ENCODE results near the gene WFS1.

WFS1 gene

DNA sequence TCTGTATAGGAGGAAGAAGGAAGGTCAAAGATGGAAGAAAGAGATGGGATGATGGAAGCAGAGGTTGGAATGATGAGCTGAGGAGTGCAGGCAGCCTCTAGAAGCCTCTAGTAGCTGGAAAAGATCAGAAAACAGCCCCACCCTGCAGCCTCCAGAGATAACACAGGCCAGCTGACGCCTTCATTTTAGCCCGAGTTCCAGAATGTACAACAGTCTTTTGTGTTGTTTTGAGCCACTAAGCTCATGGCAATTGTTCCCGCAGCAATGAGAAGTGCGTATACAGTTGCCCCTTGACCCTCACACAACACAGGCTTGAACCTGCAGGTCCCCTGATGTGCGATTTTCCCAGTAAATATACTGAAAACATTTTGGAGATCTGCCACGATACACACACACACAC, 72.0 kb downstream of the WFS1 start:
- no peak for FAIRE-seq

DNA sequence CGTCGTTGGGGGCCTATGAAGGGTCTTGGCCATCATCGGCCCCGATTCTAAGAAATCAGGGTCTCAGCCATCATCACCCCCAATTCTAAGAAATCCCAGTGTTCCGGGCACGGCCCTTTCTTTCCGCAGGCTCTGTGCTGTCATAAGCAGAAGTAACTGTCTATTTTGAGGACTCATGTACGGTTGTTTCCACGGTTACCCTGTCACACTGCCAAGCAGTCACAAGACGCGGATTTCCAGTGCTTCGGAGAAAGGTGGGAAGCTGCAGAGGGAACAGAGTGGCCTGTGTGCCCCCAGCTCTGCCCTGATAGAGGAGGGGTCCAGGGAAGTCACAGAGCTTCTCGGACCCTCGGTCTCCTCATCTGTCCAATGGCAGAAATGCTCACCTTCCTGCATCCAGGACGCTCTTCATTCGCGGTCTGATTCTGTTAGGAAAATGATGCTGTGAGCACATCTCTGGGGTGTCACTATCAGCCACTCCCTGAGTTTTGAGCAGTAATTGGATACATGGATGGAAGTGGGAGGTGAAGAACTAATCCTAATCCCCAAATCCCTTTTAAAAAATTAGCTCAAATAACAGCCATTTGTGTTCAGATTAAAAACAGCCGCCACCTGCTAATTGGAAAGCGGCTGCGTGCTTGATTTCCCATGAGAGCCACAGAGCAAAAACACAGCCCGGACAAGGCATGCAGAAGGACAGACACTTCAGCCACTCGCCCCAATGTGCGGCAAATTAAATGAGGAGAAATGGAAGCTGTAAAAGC, 73.1 kb downstream of the WFS1 start:
- FAIRE-seq: no peak

DNA sequence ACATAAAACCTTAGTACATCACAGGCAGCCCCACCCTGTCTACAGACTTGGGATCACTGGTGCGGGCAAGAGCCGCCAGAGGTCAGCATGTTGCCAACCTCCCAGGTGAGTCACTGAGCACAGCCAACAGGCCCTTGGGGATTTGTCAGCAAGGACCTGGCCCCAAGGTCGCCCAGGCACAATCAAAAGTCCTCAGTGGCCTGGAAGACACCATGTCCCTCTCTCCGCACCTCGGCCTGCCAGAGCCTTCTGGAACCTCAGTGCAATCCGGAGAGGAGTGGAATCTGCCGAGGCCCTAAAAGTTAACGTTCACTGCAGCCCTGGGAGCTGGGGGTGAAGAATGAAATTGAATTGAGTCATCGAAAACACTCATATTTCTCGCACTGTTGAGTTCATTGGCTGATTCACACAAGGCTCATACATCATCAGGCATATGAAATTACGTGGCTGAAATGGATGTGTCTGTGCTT, 74.3 kb downstream of the WFS1 start:
- FAIRE-seq: no peak

DNA sequence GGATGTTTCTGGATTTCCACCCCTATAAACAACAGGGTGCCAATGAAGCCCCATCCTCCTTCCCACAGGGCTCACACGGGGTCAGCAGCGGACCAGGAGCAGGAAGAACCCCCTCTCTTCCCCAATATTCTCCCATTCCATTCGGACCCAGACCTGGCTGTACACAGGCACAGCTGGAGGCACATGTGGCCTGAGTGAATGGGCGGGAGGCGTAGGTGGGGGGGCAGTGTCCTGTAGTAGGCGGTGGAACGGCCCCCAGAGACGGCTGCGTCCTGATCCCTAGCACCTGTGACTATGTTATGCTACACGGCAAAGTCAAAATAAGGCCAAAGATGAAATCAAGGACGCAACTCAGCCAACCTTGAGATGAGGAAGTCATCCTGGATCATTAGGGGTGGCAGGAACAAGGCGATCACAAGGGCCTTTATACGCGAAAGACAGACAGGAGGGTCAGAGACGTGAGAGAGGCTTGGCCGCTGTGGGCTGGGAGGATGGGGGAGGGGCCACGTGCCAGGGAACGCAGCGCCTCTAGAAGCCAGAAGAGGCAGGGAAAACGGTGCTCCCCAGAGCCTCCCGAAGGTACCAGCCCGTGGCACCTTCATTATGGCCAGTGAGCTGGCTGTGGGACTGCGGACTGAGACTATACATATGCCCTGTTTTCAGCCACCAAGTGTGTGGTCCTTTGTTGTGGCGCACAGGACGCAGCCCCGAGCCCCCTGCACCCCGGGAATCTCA, 75.6 kb downstream of the WFS1 start:
- FAIRE-seq: no peak

DNA sequence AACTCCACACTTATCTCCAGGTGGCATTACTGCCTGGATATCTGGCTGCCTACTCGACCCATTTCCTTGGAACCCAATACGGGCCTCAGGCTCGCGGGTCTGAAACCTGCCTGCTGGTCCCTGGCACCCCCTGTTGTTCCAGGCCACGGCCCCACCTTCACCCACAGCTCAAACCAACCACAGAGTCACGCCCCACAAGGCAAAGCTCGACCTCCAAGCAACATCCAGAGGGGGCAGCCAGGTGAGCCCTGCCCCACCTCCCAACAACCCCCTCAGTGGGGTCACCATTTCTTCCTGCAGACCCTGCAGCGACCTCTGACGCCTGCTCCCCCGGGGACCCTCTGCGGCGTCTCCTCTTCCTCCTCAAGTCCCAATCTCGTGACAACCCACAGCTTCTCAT, 76.2 kb downstream of the WFS1 start:
- FAIRE-seq: no peak

DNA sequence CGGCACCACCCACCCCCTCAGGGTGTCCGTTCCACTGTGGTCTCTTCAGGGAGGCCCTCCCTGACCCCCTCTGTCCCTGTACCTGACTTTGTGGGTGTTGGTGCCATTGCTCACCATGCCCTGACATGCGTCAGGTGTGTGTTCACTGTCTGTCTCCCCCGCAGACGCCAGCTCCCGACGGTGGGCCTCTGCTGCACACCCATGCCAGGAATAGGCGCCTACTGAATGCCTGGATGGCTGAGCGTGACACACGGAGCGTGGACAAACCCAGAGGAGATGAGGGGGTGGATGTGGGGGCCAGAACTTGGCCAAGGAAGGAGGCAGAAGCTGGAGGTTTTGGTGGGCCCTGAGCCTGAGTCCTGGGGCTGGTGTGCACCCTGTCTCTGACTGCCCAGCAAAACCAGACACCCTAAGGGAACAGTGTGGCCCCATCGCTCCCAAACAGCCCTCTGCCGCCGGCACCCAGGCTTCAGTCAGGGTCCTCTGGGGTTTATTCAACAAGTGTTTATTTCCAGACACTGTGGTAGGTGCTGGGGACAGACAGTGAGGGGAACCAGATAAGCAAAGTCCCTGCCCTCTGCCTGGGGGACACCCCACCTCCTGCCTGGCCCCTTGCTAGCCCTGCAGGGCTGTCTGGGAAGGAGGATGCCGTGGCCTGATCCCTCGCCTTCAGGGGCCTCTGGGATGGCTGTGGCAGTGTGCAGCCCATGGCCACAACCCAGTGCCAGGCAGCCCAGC, 76.9 kb downstream of the WFS1 start:
- FAIRE-seq: no peak

DNA sequence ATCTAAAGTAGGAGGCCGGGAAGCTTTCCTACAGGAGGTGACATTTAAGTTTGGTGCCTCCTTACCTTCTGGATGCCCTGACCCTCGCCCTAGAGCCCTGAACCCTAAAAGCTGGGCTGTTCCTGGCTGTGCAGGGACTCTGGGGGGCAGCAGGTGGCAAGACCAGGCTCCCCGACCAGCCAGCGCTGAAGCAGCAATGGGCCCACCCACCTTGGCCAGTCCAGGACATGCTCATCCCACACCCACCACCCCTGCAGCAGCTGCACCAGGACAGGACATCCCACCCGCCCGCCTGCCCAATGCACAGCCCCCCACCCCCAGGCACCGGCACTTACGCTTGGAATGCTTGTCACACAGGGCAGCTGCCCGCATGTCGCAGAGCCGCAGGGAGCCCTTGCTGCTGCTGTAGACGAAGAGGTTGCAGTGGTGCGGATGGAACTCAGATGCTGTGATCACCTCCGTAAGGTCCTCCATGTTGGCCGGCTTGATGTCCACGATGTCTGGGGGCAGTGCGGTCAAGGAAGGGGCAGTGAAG, 77.9 kb downstream of the WFS1 start:
- FAIRE-seq: no peak

DNA sequence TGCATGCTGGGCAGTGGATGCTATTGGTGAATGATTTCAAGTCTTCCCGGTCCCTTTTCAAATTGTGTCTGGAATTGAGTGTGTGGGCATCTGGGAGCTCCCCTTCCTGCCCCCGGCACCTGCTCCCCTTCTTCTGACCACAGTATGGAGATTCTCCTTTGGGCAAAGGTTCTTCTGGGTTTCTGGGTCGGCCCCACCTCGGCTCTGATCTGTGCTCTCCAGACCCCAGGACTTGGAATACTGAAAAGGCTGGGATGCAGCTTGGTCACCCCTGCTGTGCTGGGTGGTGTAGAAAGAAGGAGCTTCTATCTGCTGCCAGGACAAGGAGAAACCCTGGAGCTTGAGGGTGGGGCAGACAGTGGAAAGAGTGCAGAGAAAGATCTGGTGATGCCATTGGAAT, 78.8 kb downstream of the WFS1 start:
- no peak for FAIRE-seq

DNA sequence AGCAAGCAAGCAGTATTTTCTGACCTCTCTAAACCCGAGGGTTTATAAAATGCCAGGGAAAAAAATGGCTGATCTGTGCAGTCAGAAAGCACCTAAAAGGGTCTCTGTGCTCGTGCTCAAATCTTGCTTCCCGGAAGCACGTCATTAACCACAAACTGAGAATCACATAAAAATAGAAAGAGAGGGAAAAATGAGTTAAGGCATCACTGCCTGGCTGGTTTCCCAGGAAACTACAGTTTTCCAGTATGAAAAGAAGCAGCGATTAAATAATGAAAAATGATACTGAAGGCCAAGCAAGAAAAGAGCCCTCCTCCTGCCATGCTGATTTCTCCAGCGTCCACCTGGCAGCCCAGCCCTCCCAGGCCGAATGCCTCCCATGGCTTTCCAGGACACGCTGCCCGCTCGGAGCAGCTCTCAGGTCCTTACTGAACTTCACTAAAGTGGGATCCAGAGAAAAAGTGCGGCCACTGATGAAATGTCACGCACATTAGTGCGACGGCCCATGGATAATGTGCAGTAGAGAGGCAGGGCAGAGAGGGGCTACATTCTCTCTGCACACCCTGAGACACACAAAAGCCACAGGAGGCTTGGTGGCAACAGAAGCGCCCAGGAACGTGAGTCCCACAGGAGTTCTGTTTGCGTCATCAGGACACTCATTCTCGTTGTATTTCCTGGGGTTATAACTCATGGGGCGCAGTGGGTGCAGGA, 80.4 kb downstream of the WFS1 start:
- no peak for FAIRE-seq

DNA sequence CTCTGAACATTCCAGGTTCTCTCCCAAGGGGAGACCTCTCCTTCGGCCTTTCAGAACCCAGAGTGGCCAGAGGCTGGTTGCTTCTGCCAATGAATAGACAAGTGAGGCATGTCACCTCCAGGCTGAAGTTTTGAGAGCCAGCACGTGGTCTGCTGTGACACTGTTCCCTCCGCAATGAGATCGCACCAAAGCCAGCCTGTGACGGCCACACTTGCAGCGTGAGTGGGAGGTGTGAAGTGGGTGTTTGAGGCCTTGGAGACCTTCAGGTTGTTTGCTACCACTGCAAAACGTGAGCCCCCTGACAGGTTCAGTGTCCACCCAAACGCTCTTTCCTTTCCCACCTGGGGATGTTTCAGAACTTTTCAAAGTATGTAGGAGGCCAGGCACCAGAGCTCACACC, 81.0 kb downstream of the WFS1 start:
- FAIRE-seq: no peak

DNA sequence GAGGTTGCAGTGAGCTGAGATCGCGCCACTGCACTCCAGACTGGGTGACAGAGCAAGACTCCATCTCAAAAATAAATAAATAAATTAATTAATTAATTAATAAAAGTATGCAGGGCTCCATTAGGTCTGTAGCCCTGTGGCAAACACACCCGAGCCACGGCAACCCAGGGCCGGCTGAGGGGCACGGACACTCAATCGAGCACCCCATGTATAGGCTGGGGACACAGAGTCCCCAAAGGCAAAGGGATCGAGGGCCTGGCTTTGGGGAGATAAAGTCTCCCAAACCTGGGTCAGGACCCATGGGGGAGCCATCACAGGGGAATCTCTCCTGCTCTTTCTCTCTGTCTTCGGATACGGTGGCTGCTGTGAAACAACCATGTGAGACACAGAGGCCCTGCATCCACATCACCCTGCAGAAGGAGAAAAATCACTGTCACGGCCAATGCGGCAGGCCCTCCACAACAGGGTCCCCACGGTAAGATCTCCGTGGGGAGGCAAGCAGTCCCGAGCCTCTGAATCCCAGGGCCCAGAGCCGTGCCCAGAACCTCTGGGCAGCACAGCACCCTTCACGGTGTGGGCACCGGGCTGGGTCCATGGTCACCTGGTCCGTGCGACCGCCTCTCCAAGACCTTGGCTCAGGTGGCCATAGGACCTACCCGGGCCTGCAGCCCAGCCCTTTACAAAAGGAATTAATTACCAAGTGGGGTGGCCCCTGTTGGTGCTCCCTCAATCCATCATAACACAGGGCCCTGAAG, 81.8 kb downstream of the WFS1 start:
- no peak for FAIRE-seq

DNA sequence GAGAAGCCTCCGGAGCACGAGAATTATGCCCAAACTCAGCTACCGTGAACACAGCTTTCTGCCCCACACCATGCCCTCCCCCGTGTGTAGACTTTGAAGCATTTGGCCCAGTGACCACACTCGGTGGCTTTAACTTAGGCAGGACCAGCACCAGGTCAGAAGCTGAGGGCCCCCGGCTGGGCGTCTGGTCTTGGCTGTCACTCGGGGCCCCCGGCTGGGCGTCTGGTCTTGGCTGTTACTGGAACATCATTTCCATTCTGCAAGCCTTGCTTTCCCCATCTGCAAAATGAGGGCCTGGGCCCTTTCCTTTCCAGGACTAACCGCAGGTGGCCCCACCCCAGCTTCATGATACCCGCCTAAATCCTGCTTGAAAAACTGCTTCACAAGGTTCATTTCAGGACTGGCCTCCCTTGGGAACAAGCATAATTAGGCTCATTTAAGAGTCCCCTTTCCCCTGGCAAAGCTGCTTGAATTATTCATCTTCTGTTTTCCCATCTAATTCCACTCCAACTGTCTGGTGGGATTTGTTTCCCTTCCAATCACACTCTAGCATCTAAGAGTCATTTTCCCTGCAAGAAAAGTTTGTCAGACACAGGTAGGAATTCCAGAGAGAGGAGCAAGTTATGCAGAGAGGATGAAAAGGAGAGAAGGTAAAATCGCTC, 82.5 kb downstream of the WFS1 start:
- no peak for FAIRE-seq
